ENCODE results near the gene UNC79. TPM values are rescaled to one million over a fixed set of nuclear protein-coding genes. Genes with fewer than 3 reads are reported as not detected.
"Not testable (repeated sequence)": the region's sequence is repeated elsewhere in the genome, so short reads cannot be mapped to it uniquely, and the experiment has no call there.

The UNC79 gene
- total RNA-seq, 2 donors from 2014 or later: 0.08 to 0.09 TPM

DNA sequence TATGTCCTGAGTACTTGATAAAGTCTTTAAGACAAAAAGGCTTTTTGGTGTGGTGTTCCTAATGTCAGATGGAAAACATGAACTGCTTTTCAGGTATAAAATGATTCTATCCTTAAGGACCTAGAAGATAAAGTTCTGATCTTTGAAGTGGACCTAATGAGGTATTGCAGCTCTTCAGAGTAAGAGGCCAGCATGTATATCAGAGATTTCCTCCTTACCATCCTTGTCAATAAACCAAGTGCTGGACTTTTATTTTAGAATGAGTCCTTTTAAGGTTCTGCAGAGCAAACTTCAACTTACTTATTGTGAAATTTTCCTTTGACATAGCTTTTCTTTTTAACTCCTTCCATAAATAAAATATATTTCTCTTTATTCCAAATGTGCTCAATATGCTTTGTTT is 50.1 kb downstream of the UNC79 start:
- ATAC-seq (no peak), DNase-seq (no peak)
- intact Hi-C loops (cut with DNase I, micrococcal nuclease): no loop called here

DNA sequence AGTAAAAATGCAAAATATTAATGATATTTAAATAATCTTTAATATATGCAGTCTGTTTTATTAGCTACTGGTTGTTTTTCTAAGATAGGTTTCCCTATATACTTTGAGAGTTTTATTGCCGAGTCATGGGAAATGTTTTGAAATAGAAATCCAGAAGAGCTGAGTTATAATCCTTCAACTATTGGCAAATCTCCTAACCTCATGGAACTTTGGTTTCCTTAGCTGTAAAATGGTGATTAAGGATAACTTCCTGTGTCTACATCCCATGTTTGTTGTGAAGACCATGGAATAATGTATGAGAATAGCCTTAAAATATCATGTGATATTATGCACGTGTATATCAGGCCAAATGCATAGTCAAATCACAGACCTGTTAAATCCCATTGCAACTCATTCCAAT is 51.0 kb downstream of the UNC79 start:
- no peak for DNase-seq
- intact Hi-C loops (cut with DNase I, micrococcal nuclease): no loop called here
- ATAC-seq: no peak

DNA sequence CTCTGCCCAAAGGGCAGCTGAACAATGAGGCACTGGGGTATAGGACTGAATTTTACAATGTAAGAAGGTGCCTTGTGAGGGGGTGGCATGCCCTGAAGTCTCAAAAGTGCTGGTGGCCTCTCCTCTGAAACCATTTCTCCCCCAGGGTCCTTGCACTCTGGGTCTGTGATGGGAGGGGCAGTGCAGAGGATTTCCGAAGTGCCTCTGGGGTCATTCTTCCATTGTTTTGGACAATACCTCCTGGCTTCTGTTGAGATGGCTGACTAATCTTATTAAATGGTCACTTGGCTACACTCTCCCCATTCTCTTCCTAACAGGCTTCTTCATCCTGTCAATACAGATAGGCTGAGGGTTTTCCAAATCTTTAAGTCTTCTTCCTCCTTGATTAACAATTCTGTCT is 59.3 kb downstream of the UNC79 start:
- no peak for ATAC-seq
- intact Hi-C loops (cut with DNase I, micrococcal nuclease): no loop called here
- no peak for DNase-seq

DNA sequence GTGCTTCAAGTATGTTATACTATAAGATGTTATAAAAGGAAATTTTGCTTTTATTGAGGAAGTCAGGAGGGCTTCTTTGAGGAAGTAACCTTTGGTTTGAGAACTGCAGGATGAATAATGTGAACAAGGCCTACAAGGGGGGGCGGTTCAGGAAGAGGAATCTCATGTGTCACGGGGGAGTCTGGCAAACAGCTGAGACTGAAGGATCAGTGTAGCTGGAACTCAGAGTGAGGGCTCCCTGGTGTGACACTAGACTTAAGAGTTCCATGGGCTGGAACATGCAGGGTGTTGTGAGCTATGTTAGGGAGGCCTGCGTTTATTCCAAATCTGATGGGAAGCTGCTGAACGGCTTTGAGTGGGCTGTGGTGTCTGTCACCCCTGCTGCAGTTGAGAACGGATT is 62.3 kb downstream of the UNC79 start:
- DNase-seq: no peak
- intact Hi-C loops (cut with DNase I, micrococcal nuclease): no loop called here
- ATAC-seq: no peak

DNA sequence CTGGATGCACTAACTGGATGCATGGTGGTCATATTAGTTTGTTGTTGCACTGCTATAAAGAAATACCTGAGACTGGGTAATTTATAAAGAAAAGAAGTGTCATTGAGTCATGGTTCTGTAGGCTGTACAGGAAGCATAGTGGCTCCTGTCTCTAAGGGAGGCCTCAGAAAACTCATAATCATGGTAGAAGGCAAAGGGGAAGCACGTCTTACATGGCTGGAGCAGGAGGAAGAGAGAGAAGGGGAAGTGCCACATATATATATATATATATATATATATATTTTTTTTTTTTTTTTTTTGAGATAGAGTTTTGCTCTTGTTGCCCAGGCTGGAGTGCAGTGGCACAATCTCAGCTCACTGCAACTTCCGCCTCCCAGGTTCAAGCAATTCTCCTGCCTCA is 62.9 kb downstream of the UNC79 start:
- intact Hi-C loops (cut with DNase I, micrococcal nuclease); DNase-seq; ATAC-seq: not testable (repeated sequence)

DNA sequence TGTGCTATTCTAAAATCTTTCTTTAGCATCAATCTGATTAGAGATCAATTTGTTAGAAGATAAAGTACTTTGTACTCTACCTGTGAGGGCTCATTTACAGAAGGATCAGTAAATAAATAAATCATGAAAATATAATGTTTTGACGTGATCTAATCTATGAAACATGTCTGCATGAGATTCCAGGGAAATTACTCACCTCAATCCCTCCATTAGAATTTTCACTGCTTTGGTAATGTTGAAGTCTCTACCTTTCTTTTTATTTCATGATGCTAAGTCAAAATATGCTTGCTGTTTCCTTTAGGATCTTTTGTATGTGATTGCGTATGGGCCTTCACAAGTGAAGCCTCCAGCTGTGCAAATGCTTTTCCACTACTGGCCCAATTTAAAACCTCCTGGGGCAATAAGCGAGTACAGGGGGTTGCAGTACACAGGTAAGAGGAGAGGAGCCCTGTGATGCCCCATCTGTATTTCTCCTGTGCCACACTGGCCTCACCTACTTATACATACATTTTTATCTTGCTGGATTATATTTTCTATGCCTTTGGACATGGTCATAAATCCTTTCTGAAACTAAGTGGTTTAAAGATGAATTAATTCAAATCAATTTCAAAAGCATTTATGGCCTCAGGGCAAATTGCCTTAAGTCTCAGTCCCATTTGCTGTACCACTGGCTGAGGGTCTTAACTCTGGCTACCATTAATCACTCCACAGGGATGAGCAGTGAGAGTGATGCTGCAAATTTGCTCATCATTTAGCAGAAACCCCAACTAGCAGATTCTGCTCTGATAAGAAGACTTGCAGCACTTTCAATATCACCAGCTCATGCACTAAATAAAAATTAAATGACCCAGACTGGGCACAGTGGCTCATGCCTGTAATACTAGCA is 66.4 kb downstream of the UNC79 start:
- ATAC-seq: no peak
- DNase-seq: no peak
- intact Hi-C loops (cut with DNase I, micrococcal nuclease): no loop called here

DNA sequence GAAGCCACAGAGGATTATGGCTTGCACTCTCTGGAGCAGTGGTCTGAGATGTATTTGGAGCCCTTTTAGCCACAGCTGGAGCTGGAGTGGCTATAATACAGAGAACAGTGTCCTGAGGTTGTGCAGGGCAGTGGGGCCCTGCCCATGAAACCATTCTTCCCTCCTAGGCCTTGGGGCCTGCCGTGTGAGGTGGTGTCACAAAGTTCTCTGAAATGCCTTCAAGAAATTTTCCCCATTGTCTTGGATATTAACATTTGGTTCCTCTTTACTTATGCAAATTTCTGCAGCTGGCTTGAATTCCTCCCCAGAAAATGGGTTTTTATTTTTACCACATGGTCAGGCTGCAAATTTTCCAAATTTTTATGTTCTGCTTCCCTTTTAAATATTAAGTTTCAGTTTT is 79.3 kb downstream of the UNC79 start:
- DNase-seq (no peak), ATAC-seq (no peak)
- intact Hi-C loops (cut with DNase I, micrococcal nuclease): no loop called here

DNA sequence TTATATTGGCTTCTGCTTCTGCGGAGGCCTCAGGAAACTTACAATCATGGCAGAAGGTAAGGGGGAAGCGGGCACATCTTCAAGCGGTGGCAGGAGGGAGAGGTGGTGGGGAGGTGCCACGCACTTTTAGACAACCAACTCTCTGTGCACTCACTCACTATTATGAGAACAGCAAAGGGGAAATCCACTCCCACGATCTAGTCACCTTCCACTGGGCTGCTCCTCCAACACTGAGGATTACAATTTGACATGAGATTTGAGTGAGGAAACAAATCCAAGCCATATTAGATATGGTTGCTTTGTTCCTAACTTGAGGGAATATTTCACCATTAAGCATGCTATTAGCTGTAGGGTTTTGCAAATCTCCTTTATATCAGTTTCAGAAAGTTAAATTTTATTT is 80.3 kb downstream of the UNC79 start:
- intact Hi-C loops (cut with DNase I, micrococcal nuclease): no loop called here
- ATAC-seq (no peak), DNase-seq (no peak)

DNA sequence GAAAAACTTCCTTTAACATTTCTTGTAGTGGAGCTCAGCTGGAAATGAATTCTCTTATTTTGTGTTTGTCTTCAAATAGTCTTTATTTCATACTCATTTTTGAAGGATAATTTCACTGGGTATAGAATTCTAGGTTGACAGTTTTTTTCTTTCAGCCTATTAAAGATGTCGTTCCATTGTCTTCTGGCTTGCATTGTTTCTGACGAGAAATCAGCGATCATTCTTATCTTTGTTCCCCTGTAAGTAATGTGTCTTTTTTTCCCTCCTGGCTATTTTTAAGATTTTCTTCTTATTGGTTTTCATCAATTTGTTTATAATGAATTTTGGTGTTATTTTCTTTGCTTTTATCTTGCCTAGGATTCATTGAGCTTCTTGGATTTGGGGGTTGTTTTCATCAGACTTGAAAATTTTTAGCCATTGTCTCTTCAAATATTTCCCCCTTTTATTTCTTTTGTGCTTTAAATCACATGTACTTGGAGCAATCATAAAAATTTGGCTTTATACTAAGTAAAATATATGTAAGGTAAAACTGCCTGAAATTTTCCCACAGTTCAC is 89.4 kb downstream of the UNC79 start:
- intact Hi-C loops (cut with DNase I, micrococcal nuclease): no loop called here
- DNase-seq (no peak), ATAC-seq (no peak)

DNA sequence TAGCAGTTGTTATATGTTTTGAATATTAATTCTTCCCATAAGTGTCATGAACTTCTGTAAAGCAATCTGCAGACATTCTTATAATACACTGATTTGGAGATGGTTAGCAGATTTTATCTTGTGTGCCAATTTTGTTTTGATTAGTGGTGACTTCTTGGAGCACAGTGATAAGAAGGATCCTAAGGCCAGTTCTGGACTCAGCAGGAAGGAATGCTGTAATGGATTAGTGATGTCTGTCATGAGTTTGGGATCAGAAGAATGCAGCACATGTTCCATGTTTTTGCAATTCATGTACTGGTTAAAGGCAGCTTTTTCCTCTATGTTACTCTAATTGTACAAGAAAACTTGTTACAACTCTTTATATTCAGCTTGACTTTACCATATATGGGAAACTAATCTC is 91.5 kb downstream of the UNC79 start:
- no peak for ATAC-seq
- DNase-seq: no peak
- intact Hi-C loops (cut with DNase I, micrococcal nuclease): no loop called here

DNA sequence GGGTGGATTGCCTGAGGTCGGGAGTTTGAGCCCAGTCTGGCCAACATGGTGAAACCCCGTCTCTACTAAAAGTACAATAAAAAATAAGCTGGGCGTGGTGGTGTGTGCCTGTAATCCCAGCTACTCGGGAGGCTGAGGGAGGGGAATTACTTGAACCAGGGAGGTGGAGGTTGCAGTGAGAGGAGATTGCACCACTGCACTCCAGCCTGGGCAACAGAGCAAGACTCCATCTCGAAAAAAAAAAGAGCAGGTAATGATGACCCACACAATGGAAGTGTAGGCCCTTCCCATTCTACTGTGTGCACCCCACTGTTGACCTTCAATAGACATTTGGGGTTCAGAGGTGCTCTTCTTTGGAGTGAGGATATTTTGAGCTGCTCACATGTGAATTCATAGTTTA is 94.5 kb downstream of the UNC79 start:
- ATAC-seq; intact Hi-C loops (cut with DNase I, micrococcal nuclease); DNase-seq: not testable (repeated sequence)

DNA sequence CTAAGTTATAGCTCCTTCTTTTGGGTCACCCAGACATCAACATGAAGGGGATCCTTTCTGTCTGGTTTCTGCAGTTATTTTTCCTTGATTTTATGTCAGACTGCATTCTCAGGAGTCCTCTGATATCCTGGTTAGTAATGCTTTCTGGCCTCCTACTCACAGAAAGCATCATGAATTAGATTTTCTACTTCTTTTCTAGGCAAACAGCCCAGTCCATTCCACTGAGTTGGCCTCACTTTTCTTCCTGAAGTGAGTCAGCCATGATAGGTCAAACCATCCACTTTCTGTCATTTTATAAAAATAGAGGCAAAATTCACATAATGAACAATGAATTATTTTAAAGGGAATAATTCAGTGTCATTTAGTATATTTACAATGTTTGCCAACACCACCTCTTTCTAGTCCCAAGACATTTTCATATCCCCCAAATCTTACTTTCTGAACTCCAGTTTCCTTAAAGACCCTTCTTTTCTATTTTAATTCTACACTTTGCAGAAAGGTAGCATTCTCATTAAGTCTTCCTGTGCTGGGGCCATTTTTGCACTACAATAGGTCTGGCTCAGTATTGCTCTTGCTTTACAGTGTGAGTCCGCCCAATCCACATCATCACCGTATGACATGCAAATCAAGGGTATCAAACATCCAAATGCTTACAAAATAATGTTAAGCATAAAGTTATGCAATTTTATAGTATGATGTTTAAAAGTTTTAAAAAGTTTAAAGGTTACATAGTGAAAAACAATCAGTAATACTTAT is 95.1 kb downstream of the UNC79 start:
- DNase-seq (no peak), ATAC-seq (no peak)
- intact Hi-C loops (cut with DNase I, micrococcal nuclease): no loop called here

DNA sequence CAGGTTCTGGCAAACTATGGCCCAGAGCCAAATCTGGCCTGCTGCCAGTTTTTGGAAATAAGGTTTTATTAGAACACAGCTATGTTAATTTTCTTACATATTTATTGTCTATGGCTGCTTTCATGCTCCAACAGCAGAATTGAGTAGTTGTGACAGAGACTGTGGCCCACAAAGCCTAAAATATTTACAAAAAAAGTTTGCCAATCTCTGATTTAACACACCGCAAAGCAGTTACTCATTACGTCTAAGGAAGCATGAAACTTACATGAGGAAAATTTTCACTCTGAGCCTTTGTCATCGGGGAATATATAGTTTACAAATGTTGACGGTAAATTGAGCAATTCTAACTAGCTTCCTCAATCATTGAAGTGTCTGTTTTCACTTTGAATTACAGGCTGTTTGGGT is 96.5 kb downstream of the UNC79 start:
- DNase-seq (no peak), ATAC-seq (no peak)
- intact Hi-C loops (cut with DNase I, micrococcal nuclease): no loop called here

DNA sequence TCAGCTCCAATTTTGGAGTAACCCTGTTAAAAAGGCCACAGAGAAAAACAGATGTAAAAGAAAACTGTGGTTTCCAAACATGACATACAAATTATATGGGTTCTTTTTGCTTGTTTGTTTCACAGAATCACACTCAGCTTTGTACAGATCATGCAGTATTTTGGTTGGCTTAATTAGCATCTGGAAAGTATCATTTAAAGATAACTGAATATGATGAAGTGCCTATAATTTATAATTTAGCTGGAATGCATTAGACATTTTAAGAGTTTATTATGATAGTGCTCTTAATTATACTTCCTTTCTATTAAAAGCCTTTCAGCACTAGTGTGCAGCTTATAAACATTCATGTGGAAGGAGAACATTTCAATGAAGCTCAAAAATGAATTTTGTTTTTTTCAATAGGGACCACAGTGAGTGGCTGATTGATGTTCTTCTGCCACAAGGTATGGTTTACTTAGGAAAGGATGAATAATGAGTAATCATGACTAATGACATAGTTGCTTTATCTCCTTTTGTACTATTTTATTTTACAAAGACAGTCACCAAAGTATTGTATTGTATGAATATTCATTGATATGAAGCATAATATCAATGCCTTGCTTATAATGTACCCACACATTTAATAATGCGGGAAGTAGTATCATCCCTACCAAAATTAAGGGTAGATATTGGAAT is 98.3 kb downstream of the UNC79 start:
- DNase-seq: no peak
- ATAC-seq: no peak
- intact Hi-C loops (cut with DNase I, micrococcal nuclease): no loop called here

DNA sequence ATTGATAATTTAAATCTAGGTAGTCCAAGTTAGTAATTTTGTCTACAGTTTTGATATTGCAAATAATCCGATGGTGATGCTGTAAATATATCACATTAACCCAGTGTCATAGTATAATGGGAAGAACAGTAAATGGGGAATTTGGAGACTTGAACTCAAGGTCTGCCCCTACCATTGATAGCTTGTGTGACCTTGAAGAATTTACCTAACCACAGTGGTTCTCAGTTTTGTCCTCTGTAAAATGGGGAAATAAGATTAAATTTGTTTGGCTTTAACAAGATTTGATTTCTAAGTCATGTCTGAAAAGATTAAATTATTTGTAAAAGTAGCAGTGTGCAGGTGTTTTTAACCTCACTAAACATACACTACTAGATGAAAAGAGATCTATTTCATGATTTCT is 100.9 kb downstream of the UNC79 start:
- ATAC-seq (no peak), DNase-seq (no peak)
- intact Hi-C loops (cut with DNase I, micrococcal nuclease): no loop called here

DNA sequence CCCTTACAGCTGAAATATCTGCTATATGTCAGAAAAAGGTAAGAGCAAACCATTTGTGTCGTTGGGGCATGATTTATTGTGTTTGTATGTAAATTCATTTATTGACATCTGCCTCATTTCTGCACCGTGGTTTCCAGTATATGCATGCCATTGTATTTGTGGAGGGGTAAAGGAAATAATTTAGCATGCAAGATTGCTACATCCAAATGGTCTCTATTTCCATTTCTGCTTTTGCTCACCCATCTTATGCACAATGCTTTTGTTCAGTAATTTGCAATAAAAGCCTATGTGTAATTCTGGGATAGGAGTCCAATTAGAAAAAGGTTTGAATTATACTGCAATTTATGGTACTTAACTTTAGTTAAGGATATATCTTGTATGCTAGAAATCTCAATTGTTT is 101.8 kb downstream of the UNC79 start:
- intact Hi-C loops (cut with DNase I, micrococcal nuclease): no loop called here
- no peak for DNase-seq
- ATAC-seq: no peak

DNA sequence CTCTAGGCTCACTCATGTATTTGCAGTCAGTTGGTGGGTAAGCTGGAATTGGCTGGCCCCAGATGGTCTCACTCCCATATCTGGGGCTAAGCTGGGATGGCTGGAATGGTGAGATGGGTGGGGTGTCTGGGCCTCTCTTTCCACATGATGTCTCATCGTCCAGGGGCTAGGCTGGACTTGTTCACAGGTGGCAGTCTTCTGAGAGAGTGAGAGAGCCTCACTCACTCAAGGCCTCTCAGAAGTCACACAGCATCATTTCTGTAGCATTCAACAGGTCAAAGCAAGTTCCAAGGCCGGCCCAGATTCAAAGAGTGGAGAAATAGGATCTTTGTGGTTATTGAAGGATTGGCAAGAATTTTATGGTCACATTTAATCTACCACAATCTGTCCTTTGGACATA is 102.7 kb downstream of the UNC79 start:
- intact Hi-C loops (cut with DNase I, micrococcal nuclease): no loop called here
- ATAC-seq (no peak), DNase-seq (no peak)

DNA sequence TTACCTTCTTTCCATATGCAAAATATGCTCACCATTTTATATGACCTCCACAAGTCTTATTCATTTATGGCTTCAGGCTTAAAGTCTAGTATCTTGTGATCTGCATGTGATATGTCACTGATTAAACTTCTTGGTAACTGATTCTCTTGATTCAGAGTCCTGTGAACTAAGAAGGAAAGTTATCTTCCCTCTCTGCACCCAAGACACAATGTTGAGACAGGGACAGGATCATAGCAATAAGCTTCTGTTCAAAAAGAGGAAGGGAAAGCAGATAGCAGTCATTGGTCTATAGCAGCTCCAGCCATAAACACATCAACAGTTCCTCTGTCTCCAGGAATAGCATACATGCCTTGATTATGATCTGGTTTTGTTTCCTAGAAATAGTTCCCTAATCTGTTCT is 103.1 kb downstream of the UNC79 start:
- ATAC-seq (peak; percentile 34), DNase-seq (no peak)
- intact Hi-C loops (cut with DNase I, micrococcal nuclease): no loop called here

DNA sequence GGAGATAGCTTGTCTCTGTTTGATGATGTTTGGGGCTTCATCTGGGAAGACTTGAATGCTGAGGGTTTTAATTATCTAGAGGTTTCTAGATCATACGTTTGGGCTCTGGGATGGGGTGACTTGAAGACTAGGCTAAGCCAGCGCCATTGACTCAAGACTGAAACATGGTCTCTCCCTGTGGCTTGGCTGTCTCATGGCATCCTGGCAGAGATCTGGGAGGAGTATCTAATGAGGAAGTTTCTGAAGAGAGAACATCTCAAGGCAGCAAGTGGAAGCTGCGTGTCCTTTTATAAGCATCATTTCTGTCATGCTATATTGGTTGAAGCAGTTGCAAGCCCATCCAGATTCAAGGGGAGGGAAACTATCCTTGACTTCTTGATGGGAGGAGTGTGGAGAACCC is 104.8 kb downstream of the UNC79 start:
- ATAC-seq: no peak
- intact Hi-C loops (cut with DNase I, micrococcal nuclease): no loop called here

DNA sequence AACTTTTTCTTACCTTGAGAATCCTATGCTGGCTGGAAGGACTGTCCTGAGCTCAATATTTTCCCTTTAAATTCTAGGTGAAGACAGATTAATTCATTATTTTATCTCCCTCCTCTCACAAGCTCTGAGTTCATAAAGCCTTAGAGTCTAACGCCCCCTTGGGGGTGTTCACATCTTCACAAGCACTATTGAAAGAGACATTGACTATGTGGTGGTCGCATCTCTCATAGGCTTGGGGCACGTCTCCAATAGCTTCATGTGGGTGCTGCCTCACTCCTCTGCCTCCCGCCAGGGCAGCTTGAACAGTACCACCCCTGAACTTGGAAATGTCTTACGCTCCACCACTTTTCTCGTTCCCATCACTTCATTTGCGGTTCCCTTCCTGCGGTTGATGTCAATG is 106.2 kb downstream of the UNC79 start:
- DNase-seq (no peak), ATAC-seq (no peak)
- intact Hi-C loops (cut with DNase I, micrococcal nuclease): no loop called here

More for the DNA sequence above, 104.8 kb downstream of the UNC79 start:
- no peak for DNase-seq

Data from left colon (tissue), 2 donors.